Measurements from ENCODE around the gene EEA1. TPM values are rescaled to one million over a fixed set of nuclear protein-coding genes. Genes with fewer than 3 reads are reported as not detected.

EEA1 gene
- polyA plus RNA-seq, 2 of the 4 experiments (the other 2 are of a cell fraction): 6.6 to 8.1 TPM

GRCh38 chr12:92769124-92769901 lies 159.8 kb downstream of the EEA1 start:
- ChIA-PET POLR2A (no interaction called here), CTCF (interaction anchor here (0.6 to 1.5 kb wide), 4 partner anchors 17 to 1387 kb away, joined by 3 read pairs; no protein-coding TSS in a partner anchor)
- TF ChIP-seq ZC3H11A (IDR thresholded peaks at IDR 0.05): no peak
- no peak for TF ChIP-seq PBX3 (IDR thresholded peaks at IDR 0.05)
- TF ChIP-seq POLR2A (IDR thresholded peaks at IDR 0.05; ENCODE audit: low read length): no peak
- no peak for TF ChIP-seq ZSCAN20 (CRISPR knock-in tag; IDR thresholded peaks at IDR 0.05)
- FAIRE-seq (no peak), DNase-seq (ENCODE audit: low read depth in 1 of 2, low spot score in 1 of 2) (no peak), ATAC-seq (no peak)
- WGBS (ENCODE audit: missing lambda C conversion rate): 97% methylated on average over 4 of the region's 4 CpGs
- Histone ChIP-seq H3K27ac (no peak overlapping the region), H3K4me2 (no peak overlapping the region), H3K4me1 (no peaks in the 10 kb centered on the region), H3K9me3 (no peaks in the 10 kb centered on the region), H3K4me3 (no peak overlapping the region)

GRCh38 chr12:92765871-92766270 lies 163.2 kb downstream of the EEA1 start:
- ChIA-PET CTCF (interaction anchor here (0.6 to 1.7 kb wide), 3 partner anchors 8 to 23 kb away, joined by 3 to 7 read pairs (median 4); no protein-coding TSS in a partner anchor), POLR2A (interaction anchor here (0.6 kb wide), 1 partner anchor 21 kb away, joined by 3 read pairs; no protein-coding TSS in a partner anchor)
- Histone ChIP-seq H3K4me2 (no peak overlapping the region), H3K4me3 (no peak overlapping the region), H3K9me3 (no peaks in the 10 kb centered on the region), H3K4me1 (no peaks in the 10 kb centered on the region), H3K27ac (no peak overlapping the region)
- ATAC-seq (no peak; a peak in 1 of 6 replicates), FAIRE-seq (no peak), DNase-seq (ENCODE audit: low read depth in 1 of 2, low spot score in 1 of 2) (no peak)
- WGBS (ENCODE audit: missing lambda C conversion rate): 61% methylated on average over 1 of the region's 1 CpG
- no peak for TF ChIP-seq ATOH8 (CRISPR knock-in tag; IDR thresholded peaks at IDR 0.05; ENCODE audit: low read depth)
- no peak for TF ChIP-seq FOXS1 (CRISPR knock-in tag; IDR thresholded peaks at IDR 0.05)
- no peak for TF ChIP-seq ZNF302 (CRISPR knock-in tag; IDR thresholded peaks at IDR 0.05)
- no peak for TF ChIP-seq MYC (IDR thresholded peaks at IDR 0.05; ENCODE audit: borderline replicate concordance, low read length)
- TF ChIP-seq NFE2L2 (conservative IDR thresholded peaks at IDR 0.05; ENCODE audit: low read length): no peak
- TF ChIP-seq USF2 (IDR thresholded peaks at IDR 0.05): no peak
- TF ChIP-seq REST (IDR thresholded peaks at IDR 0.05): no peak
- no peak for TF ChIP-seq POLR2AphosphoS2 (conservative IDR thresholded peaks at IDR 0.05; ENCODE audit: low read length)
- no peak for TF ChIP-seq BHLHE40 (IDR thresholded peaks at IDR 0.05; ENCODE audit: low read depth, low read length)
- TF ChIP-seq CBX2 (IDR thresholded peaks at IDR 0.05; ENCODE audit: borderline replicate concordance, low read depth): no peak
- no peak for TF ChIP-seq TFCP2L1 (CRISPR knock-in tag; IDR thresholded peaks at IDR 0.05)
- no peak for TF ChIP-seq ZC3H11A (IDR thresholded peaks at IDR 0.05)
- TF ChIP-seq JUN (IDR thresholded peaks at IDR 0.05): no peak
- no peak for TF ChIP-seq SREBF2 (IDR thresholded peaks at IDR 0.05)
- TF ChIP-seq CEBPB (IDR thresholded peaks at IDR 0.05): no peak
- TF ChIP-seq HEYL (CRISPR knock-in tag; IDR thresholded peaks at IDR 0.05): no peak
- no peak for TF ChIP-seq PHF8 (IDR thresholded peaks at IDR 0.05; ENCODE audit: borderline replicate concordance, low read depth)
- no peak for TF ChIP-seq ZFP36 (IDR thresholded peaks at IDR 0.05; ENCODE audit: borderline replicate concordance, partially characterized antibody)
- no peak for TF ChIP-seq RARB (CRISPR knock-in tag; IDR thresholded peaks at IDR 0.05)
- TF ChIP-seq EHF (CRISPR knock-in tag; IDR thresholded peaks at IDR 0.05): no peak

Measured in A549 (cell line).